ENCODE results near the gene C16orf96.

GRCh38 chr16:4602331-4602730, 46.2 kb downstream of the C16orf96 start:
- no peak for TF ChIP-seq CTCF (IDR thresholded peaks at IDR 0.05)
- no peak for TF ChIP-seq EZH2 (IDR thresholded peaks at IDR 0.05; ENCODE audit: borderline replicate concordance, insufficient read depth, low read depth, low read length, poor library complexity, severe bottlenecking)
